GM19351 (cell line): ENCODE measurements around the gene GOLGA8R.
"Not testable (repeated sequence)": the region's sequence is repeated elsewhere in the genome, so short reads cannot be mapped to it uniquely, and the experiment has no call there.

Source experiments
- ATAC-seq: cut with Tn5 transposase; IDR thresholded peaks from one replicate; pipeline ENCODE4 v1.9.1; 2021; ENCODE audit warnings: mild to moderate bottlenecking, moderate library complexity; ENCODE audit not compliant: unreplicated experiment

Gene GOLGA8R

DNA sequence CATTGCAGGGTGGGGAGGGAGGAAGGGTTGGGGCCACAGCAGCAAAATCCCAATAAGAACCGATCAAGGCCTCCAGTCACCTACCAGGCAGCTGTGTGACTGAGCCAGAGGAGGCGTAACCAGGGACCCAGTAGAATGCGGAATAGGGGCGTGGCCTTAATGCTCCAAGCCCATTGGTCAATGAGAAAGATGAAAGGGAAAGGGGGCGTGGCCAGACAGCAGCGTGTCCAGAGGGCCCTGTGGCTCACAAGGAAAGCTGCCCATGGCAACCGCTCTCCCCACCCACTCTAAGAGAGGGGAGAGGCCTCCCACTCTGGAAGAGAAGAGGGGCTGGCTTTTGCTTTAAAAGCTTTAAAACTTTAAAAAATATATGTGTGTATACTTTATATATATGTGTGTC is at the start of gene GOLGA8R:
GOLGA8R (minus strand) TSS at position 101 of the 400 bp plus-strand sequence; CDS start at position 3, 98 bp downstream.
- not testable (repeated sequence) for ATAC-seq

DNA sequence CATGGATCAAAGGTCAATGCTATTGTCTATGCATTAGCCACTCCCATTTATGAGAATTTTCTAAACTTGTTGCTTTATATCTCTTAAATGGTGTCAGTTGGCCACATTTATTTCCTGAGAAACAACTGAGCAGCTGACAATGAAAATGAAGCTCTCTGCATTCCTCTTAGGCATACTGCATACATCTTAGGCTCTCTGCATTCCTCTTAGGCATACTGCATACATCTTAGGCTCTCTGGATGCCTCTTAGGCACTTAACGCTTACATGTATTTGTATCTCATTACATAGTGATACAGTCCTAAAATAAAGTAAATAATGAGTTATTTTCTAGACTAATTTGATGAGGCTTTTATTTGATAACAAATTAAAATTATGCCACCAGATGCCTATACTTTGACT is 49.8 kb upstream of the GOLGA8R start:
- ATAC-seq: not testable (repeated sequence)

DNA sequence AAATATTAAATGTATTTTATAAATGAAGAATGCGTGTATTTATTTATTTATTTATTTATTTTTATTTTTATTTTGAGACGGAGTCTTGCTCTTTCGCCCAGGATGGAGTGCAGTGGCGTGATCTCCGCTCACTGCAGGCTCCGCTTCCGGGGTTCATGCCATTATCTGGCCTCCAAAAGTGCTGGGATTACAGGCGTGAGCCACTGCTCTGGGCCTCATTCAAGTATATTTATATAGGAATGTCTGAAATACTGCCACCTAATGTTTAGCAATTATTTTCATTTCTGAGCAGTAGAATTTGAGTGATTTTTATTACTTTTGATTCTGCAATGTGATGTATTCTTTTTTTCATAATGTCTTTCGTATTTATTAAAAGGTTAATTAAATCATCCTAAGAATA is 48.1 kb upstream of the GOLGA8R start:
- ATAC-seq: not testable (repeated sequence)

- not testable (repeated sequence) for ATAC-seq
These were observed 38.6 kb upstream of the GOLGA8R start for GRCh38 chr15:30452702-30453101.

GRCh38 chr15:30438348-30438747 is 24.3 kb upstream of the GOLGA8R start:
- not testable (repeated sequence) for ATAC-seq

- not testable (repeated sequence) for ATAC-seq
These were observed 21.8 kb upstream of the GOLGA8R start for GRCh38 chr15:30435878-30436277.

DNA sequence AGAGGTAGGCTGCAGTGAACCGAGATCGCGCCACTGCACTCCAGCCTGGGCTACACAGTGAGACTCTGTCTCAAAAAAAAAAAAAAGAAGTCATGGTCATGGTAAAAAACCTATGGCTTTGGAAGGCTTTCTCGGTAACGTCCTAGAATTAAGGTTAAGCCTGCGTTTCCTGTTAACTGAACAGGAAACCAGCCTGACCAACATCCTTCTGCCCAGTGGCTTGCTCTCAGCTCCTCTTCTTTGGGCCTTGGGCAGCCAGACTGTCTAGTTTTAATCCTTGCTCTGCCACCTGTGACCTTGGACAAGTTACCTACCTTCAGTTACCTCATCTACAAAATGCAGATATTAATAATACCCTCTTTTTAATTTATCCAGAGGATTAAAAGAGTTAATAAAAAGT is 6.7 kb upstream of the GOLGA8R start:
- ATAC-seq: not testable (repeated sequence)

DNA sequence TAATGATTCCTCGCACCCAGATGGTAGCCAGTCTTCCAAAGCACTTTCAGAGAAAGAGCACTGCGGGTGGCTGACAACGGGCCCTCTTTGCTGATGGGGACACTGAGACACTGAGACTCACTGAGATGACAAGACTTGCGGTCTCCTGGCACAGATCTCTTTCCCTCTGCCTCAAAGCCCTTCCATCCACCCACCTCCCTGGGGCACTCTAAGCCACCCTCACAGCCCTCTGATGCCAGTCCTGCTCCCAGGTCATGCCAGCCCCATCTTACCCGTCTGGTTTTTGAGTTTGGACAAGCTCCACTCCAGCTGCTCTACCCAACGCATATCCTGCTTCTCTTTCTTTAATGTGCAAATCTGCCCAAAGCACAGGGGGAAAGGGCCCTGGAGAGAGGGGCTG is 6.4 kb downstream of the GOLGA8R start:
- ATAC-seq: not testable (repeated sequence)

DNA sequence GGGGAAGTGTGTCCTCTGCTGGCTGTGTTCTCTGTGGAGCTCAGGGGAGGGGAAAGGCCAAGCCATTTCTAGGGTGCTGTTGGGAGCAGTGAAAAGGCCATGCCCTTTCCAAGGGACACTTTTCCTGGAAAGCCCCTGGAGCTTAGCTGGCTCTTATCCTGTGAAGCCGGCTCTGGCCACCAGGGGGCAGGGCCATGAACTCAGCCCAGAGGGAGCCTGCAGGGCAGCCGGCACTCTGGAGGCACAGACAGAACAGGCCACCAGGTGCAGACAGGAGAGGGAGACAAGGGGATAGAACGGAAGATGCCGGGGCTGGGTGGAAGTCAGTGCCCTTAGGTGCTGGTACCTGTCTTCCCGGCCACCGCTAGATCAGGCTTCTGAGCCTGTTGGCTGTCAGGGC is 15.1 kb downstream of the GOLGA8R start:
- ATAC-seq: not testable (repeated sequence)

GRCh38 chr15:30393664-30393991 is 20.4 kb downstream of the GOLGA8R start:
- not testable (repeated sequence) for ATAC-seq

GRCh38 chr15:30392766-30393663 is 21.0 kb downstream of the GOLGA8R start, which contains the start of gene CHRFAM7A:
Gene CHRFAM7A (minus strand): TSS chr15:30393540. CDS start chr15:30383351, 10,189 bp downstream.
- not testable (repeated sequence) for ATAC-seq

GRCh38 chr15:30386318-30386887 is 27.7 kb downstream of the GOLGA8R start:
- not testable (repeated sequence) for ATAC-seq

- not testable (repeated sequence) for ATAC-seq
These were observed 37.0 kb downstream of the GOLGA8R start for GRCh38 chr15:30377082-30377413.

DNA sequence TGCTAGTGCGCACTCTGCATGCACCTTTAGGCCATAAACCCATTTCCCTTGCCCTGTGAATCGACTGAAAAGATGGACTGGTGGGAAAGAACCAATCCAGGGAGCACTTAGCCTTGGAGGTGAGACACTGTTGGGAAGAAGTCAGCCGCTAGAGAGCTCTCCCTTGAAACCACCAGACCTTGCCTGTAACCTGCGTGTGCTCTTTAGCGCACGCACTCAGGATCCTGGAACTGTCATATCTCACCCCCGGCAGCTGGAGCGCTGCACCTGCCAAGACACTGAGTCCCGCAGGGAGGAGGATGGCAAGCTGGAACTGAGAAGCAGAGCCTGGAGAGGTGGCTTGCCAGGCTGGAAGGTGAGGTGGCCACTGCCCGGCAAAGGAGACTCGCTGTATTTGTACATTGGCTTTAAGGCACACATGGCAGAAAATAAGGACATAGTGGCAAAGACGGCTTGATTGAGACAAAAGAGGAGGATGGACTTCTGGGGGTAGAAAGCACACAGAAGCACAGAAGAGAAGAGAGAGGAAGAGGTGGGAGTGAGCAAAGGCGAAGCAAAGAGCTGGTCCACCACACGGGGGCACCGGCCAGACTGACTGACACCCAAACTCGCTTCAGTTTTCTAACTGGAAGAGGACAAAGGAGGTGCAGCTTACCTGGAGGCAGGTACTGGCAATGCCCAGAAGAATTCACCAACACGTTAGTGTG is 37.5 kb downstream of the GOLGA8R start:
- ATAC-seq: not testable (repeated sequence)

GRCh38 chr15:30375872-30376271 is 38.2 kb downstream of the GOLGA8R start:
- not testable (repeated sequence) for ATAC-seq

GRCh38 chr15:30374862-30375261 is 39.2 kb downstream of the GOLGA8R start:
- ATAC-seq: not testable (repeated sequence)

DNA sequence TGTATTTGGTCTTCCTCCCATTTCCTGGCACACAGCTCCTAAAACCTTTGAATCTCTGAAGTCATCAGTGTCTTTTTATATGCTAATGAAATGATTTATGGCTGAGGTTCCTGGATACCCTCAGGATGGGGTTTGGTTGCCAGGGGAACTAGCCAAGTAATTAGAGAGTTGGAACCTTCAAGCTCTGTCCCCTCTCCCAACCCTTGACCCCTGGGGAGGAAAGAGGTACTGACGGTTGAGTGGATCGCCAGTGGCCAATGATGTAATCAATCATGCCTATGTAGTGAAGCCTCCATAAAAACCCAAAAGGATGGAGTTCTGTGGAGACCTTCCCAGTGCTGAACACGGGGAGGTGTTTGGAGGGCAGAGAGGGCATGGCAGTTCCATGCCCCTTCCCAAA is 45.8 kb downstream of the GOLGA8R start:
- not testable (repeated sequence) for ATAC-seq

DNA sequence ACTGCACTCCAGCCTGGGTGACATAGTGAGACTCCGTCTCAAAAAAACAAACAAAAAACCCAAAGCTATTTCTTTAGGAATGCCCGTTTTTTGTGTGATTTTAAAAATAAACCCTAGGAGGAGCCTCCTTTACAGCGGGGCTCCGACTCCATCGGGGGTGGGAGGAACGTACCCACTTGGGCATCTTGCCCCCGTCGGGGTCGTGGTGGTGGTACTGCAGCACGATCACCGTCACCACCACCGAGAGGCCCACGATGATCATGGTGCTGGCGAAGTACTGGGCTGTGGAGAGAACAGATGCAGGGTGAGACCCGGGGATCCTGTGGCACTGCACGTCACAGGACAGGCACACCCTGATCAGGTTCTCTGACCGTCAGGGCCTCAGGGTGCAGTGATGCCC is 46.8 kb downstream of the GOLGA8R start:
- not testable (repeated sequence) for ATAC-seq

DNA sequence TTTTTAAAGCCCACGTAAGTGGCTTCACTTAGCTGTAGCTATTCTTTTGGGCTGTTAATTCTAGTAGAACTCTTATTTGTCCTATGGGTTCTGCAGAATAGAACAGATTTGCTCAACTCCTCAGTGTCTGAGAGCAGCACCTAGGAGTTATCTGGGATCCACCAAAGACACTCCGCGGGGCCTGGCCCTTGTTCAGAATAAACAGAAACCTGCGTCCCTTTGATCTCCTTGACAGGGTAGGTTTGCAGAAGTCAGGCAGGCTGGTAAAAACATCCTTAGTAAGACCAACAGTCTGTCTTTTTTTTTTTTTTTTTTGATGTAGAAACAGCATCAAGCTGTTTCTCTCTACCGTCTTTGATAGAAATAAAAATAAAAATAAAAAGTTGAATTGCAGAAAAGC is 52.7 kb downstream of the GOLGA8R start:
- not testable (repeated sequence) for ATAC-seq

GRCh38 chr15:30360990-30361389 is 53.1 kb downstream of the GOLGA8R start:
- ATAC-seq: not testable (repeated sequence)

GRCh38 chr15:30355043-30355442 is 59.0 kb downstream of the GOLGA8R start:
- ATAC-seq: not testable (repeated sequence)
